22Rv1 (cell line): Measurements from ENCODE around the gene TEX28.

Experiments
- CTCF ChIP-seq: fragments of 450-650 bp; IDR thresholded peaks from 2 replicates; pipeline ENCODE4 v1.5.1; 2017; ENCODE audit warnings: mild to moderate bottlenecking
- ZFX ChIP-seq: fragments of 450-650 bp; IDR thresholded peaks from 2 replicates; pipeline ENCODE4 v1.6.1; 2017; ENCODE audit warnings: antibody characterized with exemption, borderline replicate concordance

- no peak for TF ChIP-seq CTCF
- no peak for TF ChIP-seq ZFX
Measured at GRCh38 chrX:154334496-154334895, 39.6 kb upstream of the TEX28 start.
